HepG2 (cell line): ENCODE data around the gene CMIP. TPM values are rescaled to one million over a fixed set of nuclear protein-coding genes. Genes with fewer than 3 reads are reported as not detected.
A peak's percentile ranks its signal among the peaks of the same experiment; 100 is the strongest.

Source experiments
- ADNP ChIP-seq: sonication (generic); formaldehyde crosslinking; IDR thresholded peaks from 2 replicates; pipeline ENCODE4 v1.4.0; 2020; ENCODE audit warnings: missing genetic modification reagents
- ARNTL ChIP-seq: sonication (generic); formaldehyde crosslinking; IDR thresholded peaks from 2 replicates; pipeline ENCODE4 v1.4.0; 2020; ENCODE audit warnings: mild to moderate bottlenecking, missing genetic modification reagents
- DPF2 ChIP-seq: sonication (generic); formaldehyde crosslinking; IDR thresholded peaks from 2 replicates; pipeline ENCODE4 v1.4.0; 2020; ENCODE audit warnings: mild to moderate bottlenecking, low read depth, missing genetic modification reagents, borderline replicate concordance
- FOXP4 ChIP-seq: sonication (generic); formaldehyde crosslinking; IDR thresholded peaks from 2 replicates; pipeline ENCODE4 v1.4.0; 2020; ENCODE audit warnings: missing genetic modification reagents
- ISX ChIP-seq: sonication (generic); formaldehyde crosslinking; conservative IDR thresholded peaks from 2 replicates; pipeline ENCODE4 v1.5.0; 2020; ENCODE audit warnings: missing genetic modification reagents
- MED13 ChIP-seq: sonication (generic); formaldehyde crosslinking; IDR thresholded peaks from 2 replicates; pipeline ENCODE4 v1.5.0; 2020; ENCODE audit warnings: missing genetic modification reagents
- PHF21A ChIP-seq: sonication (generic); formaldehyde crosslinking; IDR thresholded peaks from 2 replicates; pipeline ENCODE4 v1.5.0; 2020; ENCODE audit warnings: mild to moderate bottlenecking, missing genetic modification reagents
- PLRG1 ChIP-seq: fragments of 450-650 bp; conservative IDR thresholded peaks from 2 replicates; pipeline ENCODE4 v1.6.1; 2016
- SETDB1 ChIP-seq: sonication (generic); formaldehyde crosslinking; IDR thresholded peaks from 2 replicates; pipeline ENCODE4 v1.5.1; 2020; ENCODE audit warnings: missing genetic modification reagents, mild to moderate bottlenecking, borderline replicate concordance
- STAG1 ChIP-seq: sonication (generic); formaldehyde crosslinking; IDR thresholded peaks from 2 replicates; pipeline ENCODE4 v1.4.0; 2020; ENCODE audit warnings: missing genetic modification reagents
- STAT6 ChIP-seq: sonication (generic); formaldehyde crosslinking; IDR thresholded peaks from 2 replicates; pipeline ENCODE4 v1.4.0; 2020; ENCODE audit warnings: missing genetic modification reagents, mild to moderate bottlenecking, borderline replicate concordance
- TAF1 ChIP-seq: sonication (generic); formaldehyde crosslinking; IDR thresholded peaks from 2 replicates; pipeline ENCODE4 v1.4.0; 2020; ENCODE audit warnings: missing genetic modification reagents
- TARDBP ChIP-seq: sonication (generic); formaldehyde crosslinking; IDR thresholded peaks from 2 replicates; pipeline ENCODE4 v1.8.0; 2022; ENCODE audit warnings: mild to moderate bottlenecking, missing genetic modification reagents
- TRAFD1 ChIP-seq: sonication (generic); formaldehyde crosslinking; IDR thresholded peaks from 2 replicates; pipeline ENCODE4 v1.5.1; 2020; ENCODE audit warnings: missing genetic modification reagents, mild to moderate bottlenecking, borderline replicate concordance
- ZBTB33 ChIP-seq: sonication (generic); formaldehyde crosslinking; IDR thresholded peaks from 2 replicates; pipeline ENCODE4 v1.4.0; 2020; ENCODE audit warnings: missing genetic modification reagents
- ZBTB34 ChIP-seq: sonication (generic); formaldehyde crosslinking; IDR thresholded peaks from 2 replicates; pipeline ENCODE4 v1.8.0; 2022; ENCODE audit warnings: mild to moderate bottlenecking, missing genetic modification reagents
- ZBTB38 ChIP-seq: sonication (generic); formaldehyde crosslinking; IDR thresholded peaks from 2 replicates; pipeline ENCODE4 v1.5.1; 2020; ENCODE audit warnings: mild to moderate bottlenecking, missing genetic modification reagents
- ZNF691 ChIP-seq: sonication (generic); formaldehyde crosslinking; IDR thresholded peaks from 2 replicates; pipeline ENCODE4 v1.4.0; 2020; ENCODE audit warnings: missing genetic modification reagents, low read depth, mild to moderate bottlenecking, borderline replicate concordance
- polyA plus RNA-seq, 8 experiments: library from polyadenylated mRNA; depleted of rRNA in 3 of 8; stranded (reverse) in 7 of 8; unstranded in 1 of 8; fragments of >200 nt; fragmentation: Illumina TruSeq in 4 of 8; extraction: Trizol in 4 of 8; gene quantifications; 2 replicates each; pipeline versions ENCODE4 v1.2.1 to v1.2.3, GENCODE V29; 2011 to 2016; ENCODE audit warnings: low read depth in 4 of 8, missing spikeins in 1 of 8, mixed read lengths in 1 of 8; ENCODE audit not compliant: insufficient read depth in 1 of 8
- total RNA-seq, 5 experiments: library from RNA; depleted of rRNA; stranded (reverse); fragments of >200 nt; fragmentation: Illumina TruSeq; extraction: Trizol; gene quantifications; 2 replicates each; pipeline ENCODE4 v1.2.3, GENCODE V29; 2016; ENCODE audit warnings: low read depth in 1 of 5

Gene CMIP
- total and polyA plus RNA-seq, 2 of the 13 experiments (the other 11 are each of a cell fraction or from before 2014, with no cell fraction given): 10.9 to 18.1 TPM

- peak; percentile 83; the same call in 1 of the 2 replicates for TF ChIP-seq ZBTB38
- TF ChIP-seq STAT6 (CRISPR knock-in tag): no peak
- TF ChIP-seq ZBTB33 (CRISPR knock-in tag): peak; percentile 51; the same call in 1 of the 2 replicates
- peak; percentile 66 for TF ChIP-seq ZBTB34
- no peak for TF ChIP-seq SETDB1 (CRISPR knock-in tag)
- TF ChIP-seq ZNF691 (CRISPR knock-in tag): peak; percentile 66; the same call in 1 of the 2 replicates
- 0 out of 2 replicates have a peak, but pooled peaks have one; percentile 26 for TF ChIP-seq MED13
- no peak for TF ChIP-seq ISX
- no peak for TF ChIP-seq ADNP (CRISPR knock-in tag)
- TF ChIP-seq STAG1 (CRISPR knock-in tag): peak; percentile 47
- TF ChIP-seq DPF2: no peak
- TF ChIP-seq PLRG1: no peak
- TF ChIP-seq TRAFD1 (CRISPR knock-in tag): no peak
- peak; percentile 82; the same call in 1 of the 2 replicates for TF ChIP-seq FOXP4
- TF ChIP-seq TARDBP (CRISPR knock-in tag): peak; percentile 88
- peak; percentile 80 for TF ChIP-seq ARNTL
- TF ChIP-seq TAF1 (CRISPR knock-in tag): 0 out of 2 replicates have a peak, but pooled peaks have one; percentile 37
- peak; percentile 98 for TF ChIP-seq PHF21A
Observed at GRCh38 chr16:81553080-81553813, 108.6 kb downstream of the CMIP start (continued).
